Testis (tissue), 2 donors: ENCODE measurements around the gene LPCAT4.

Source experiments
- CTCF ChIP-seq, 3 experiments: fragments of 450-650 bp in 2 of 3; fragments of 200-600 bp in 1 of 3; sonication (generic) in 1 of 3; IDR thresholded peaks; one replicate each; pipeline ENCODE4 v1.5.1; 2016 to 2019; ENCODE audit warnings: antibody characterized with exemption in 3 of 3, mild to moderate bottlenecking in 2 of 3, moderate library complexity in 1 of 3
- POLR2A ChIP-seq: fragments of 450-650 bp; IDR thresholded peaks from one replicate; pipeline ENCODE4 v1.6.1; 2017; ENCODE audit warnings: antibody characterized with exemption, mild to moderate bottlenecking, moderate library complexity

- no peak for TF ChIP-seq POLR2A
- TF ChIP-seq CTCF (IDR thresholded peaks at IDR 0.05): no peak
Measured at GRCh38 chr15:34353627-34354026, 13.4 kb downstream of the LPCAT4 start.
